A549 (cell line): ENCODE results near the gene ALDH2. TPM values are rescaled to one million over a fixed set of nuclear protein-coding genes. Genes with fewer than 3 reads are reported as not detected.

ENCODE experiments used
- ATAC-seq, 2 experiments: fragments of 200-7000 bp in 1 of 2; fragments of >200 bp in 1 of 2; cut with Nextera tagmentation in 1 of 2; cut with Tn5 transposase in 1 of 2; 3 replicates each; pipeline versions ENCODE4 v1.8.0 to v1.9.1; 2018 to 2020; ENCODE audit warnings: mild to moderate bottlenecking in 1 of 2, moderate library complexity in 1 of 2
- CTCF ChIA-PET: fragments of 300-600 bp; sonication (Branson Sonifier 250); formaldehyde crosslinking; extraction: SDS; loops from one replicate; lab custom pipeline; 2021; ENCODE audit warnings: antibody characterized with exemption, inconsistent platforms; lab: Yijun Ruan, JAX
- POLR2A ChIA-PET: fragments of 350-600 bp; formaldehyde crosslinking; extraction: SDS; loops from one replicate; lab custom pipeline; 2021; ENCODE audit warnings: antibody characterized with exemption, inconsistent platforms; lab: Yijun Ruan, JAX
- DNase-seq, 2 experiments: peaks; one replicate each; pipeline versions ENCODE4 v3.0.0 to v3.0.0-alpha.2; 2011 to 2016; ENCODE audit warnings: low read depth in 1 of 2, low spot score in 1 of 2
- FAIRE-seq: peaks from 2 replicates; lab custom pipeline; 2011; peaks lifted over from hg19 to GRCh38; lab: Jason Lieb, UNC
- H3K27ac ChIP-seq, 2 experiments: fragments of >200 bp; sonication (Bioruptor Twin); formaldehyde crosslinking; 3 replicates each; pipeline ENCODE4 v1.5.1; 2016 to 2017
- H3K4me1 ChIP-seq: fragments of >200 bp; sonication (Bioruptor Twin); formaldehyde crosslinking; 3 replicates; pipeline ENCODE4 v1.6.1; 2016
- H3K4me2 ChIP-seq: fragments of >200 bp; sonication (Bioruptor Twin); formaldehyde crosslinking; 3 replicates; pipeline ENCODE4 v1.6.1; 2016
- H3K4me3 ChIP-seq: fragments of >200 bp; sonication (Bioruptor Twin); formaldehyde crosslinking; 3 replicates; pipeline ENCODE4 v1.5.1; 2016
- H3K9me3 ChIP-seq: fragments of >200 bp; sonication (Bioruptor Twin); formaldehyde crosslinking; 3 replicates; pipeline ENCODE4 v1.6.1; 2016
- CBX8 ChIP-seq: fragments of 200-600 bp; sonication (generic); IDR thresholded peaks from 2 replicates; pipeline ENCODE4 v1.6.1; 2016
- CEBPB ChIP-seq, 2 experiments: fragments of >200 bp in 1 of 2; sonication (Bioruptor Twin) in 1 of 2; formaldehyde crosslinking in 1 of 2; IDR thresholded peaks; 2 replicates each; pipeline ENCODE4 v1.6.1; 2012 to 2016
- CHD2 ChIP-seq: fragments of 150-350 bp; IDR thresholded peaks from 2 replicates; pipeline ENCODE4 v1.6.1; 2014; ENCODE audit warnings: low read length; ENCODE audit not compliant: partially characterized antibody
- CHD4 ChIP-seq: fragments of 200-600 bp; sonication (generic); IDR thresholded peaks from 2 replicates; pipeline ENCODE4 v1.6.1; 2016; ENCODE audit warnings: antibody characterized with exemption, mild to moderate bottlenecking, borderline replicate concordance
- FOSB ChIP-seq: fragments of 250-450 bp; sonication (Bioruptor Pico); IDR thresholded peaks from 2 replicates; pipeline ENCODE4 v1.5.0; 2020; ENCODE audit warnings: mild to moderate bottlenecking, moderate library complexity
- FOXS1 ChIP-seq: fragments of 250-450 bp; sonication (Bioruptor Pico); IDR thresholded peaks from 2 replicates; pipeline ENCODE4 v1.5.0; 2020; ENCODE audit warnings: mild to moderate bottlenecking, moderate library complexity
- HDAC2 ChIP-seq: fragments of 200-600 bp; sonication (generic); IDR thresholded peaks from 2 replicates; pipeline ENCODE4 v1.6.1; 2016
- HOXB13 ChIP-seq: fragments of 250-450 bp; sonication (Bioruptor Pico); IDR thresholded peaks from 2 replicates; pipeline ENCODE4 v1.5.0; 2020; ENCODE audit warnings: low read depth, mild to moderate bottlenecking, moderate library complexity
- KDM5A ChIP-seq: fragments of 200-600 bp; sonication (generic); IDR thresholded peaks from 2 replicates; pipeline ENCODE4 v1.6.1; 2016; ENCODE audit warnings: antibody characterized with exemption, mild to moderate bottlenecking
- MAZ ChIP-seq: fragments of 150-350 bp; IDR thresholded peaks from 2 replicates; pipeline ENCODE4 v1.6.1; 2014; ENCODE audit warnings: antibody characterized with exemption, low read depth, low read length, borderline replicate concordance
- MYC ChIP-seq: IDR thresholded peaks from 2 replicates; pipeline ENCODE4 v1.6.1; 2012; ENCODE audit warnings: mild to moderate bottlenecking, inconsistent platforms, low read length, improper control_type of control experiment, borderline replicate concordance
- NPAS2 ChIP-seq: fragments of 250-450 bp; sonication (Bioruptor Pico); IDR thresholded peaks from 2 replicates; pipeline ENCODE4 v1.8.0; 2022; ENCODE audit warnings: mild to moderate bottlenecking, moderate library complexity, borderline replicate concordance
- PHF8 ChIP-seq: fragments of 200-600 bp; sonication (generic); IDR thresholded peaks from 2 replicates; pipeline ENCODE4 v1.6.1; 2016; ENCODE audit warnings: low read depth, mild to moderate bottlenecking, antibody characterized with exemption, moderate library complexity, borderline replicate concordance
- POLR2AphosphoS2 ChIP-seq: conservative IDR thresholded peaks from 2 replicates; pipeline ENCODE4 v1.6.1; 2012; ENCODE audit warnings: low read length, improper control_type of control experiment, inconsistent platforms
- RARB ChIP-seq: fragments of 250-450 bp; sonication (Bioruptor Pico); IDR thresholded peaks from 2 replicates; pipeline ENCODE4 v1.8.0; 2021; ENCODE audit warnings: mild to moderate bottlenecking, moderate library complexity
- RFX5 ChIP-seq: fragments of 450-650 bp; IDR thresholded peaks from 2 replicates; pipeline ENCODE4 v1.7.1; 2014; ENCODE audit warnings: antibody characterized with exemption, mild to moderate bottlenecking, moderate library complexity
- RNF2 ChIP-seq: fragments of 200-600 bp; sonication (generic); IDR thresholded peaks from 2 replicates; pipeline ENCODE4 v1.6.1; 2016; ENCODE audit warnings: low read depth, mild to moderate bottlenecking, antibody characterized with exemption, moderate library complexity, borderline replicate concordance
- WGBS: methylation state at CpG from one replicate; pipeline ENCODE4 v1.1.6; 2017; ENCODE audit errors: missing lambda C conversion rate; 5-methylcytosine and 5-hydroxymethylcytosine counted together
- polyA plus RNA-seq, 4 experiments: library from polyadenylated mRNA; depleted of rRNA in 3 of 4; stranded (reverse); fragments of >200 nt; fragmentation: RNase III in 1 of 4; extraction: RNeasy Plus Mini Kit Qiagen cat#74134 plus additional on column Dnase treatment in 1 of 4; gene quantifications; 2 replicates in 3 of 4; 3 replicates in 1 of 4; pipeline ENCODE4 v1.2.3, GENCODE V29; 2011 to 2017
- TF ChIP-seq, protein P1 (sequence below): fragments of 250-450 bp; sonication (Bioruptor Pico); IDR thresholded peaks from 2 replicates; pipeline ENCODE4 v1.5.0; 2021; ENCODE audit warnings: mild to moderate bottlenecking, moderate library complexity, borderline replicate concordance
- TF ChIP-seq, protein P2 (sequence below): fragments of >200 bp; sonication (Bioruptor Twin); formaldehyde crosslinking; IDR thresholded peaks from 3 replicates; pipeline ENCODE4 v1.5.1; 2016
- TF ChIP-seq, protein P3 (sequence below): fragments of 450-650 bp; IDR thresholded peaks from 2 replicates; pipeline ENCODE4 v1.6.1; 2014; ENCODE audit warnings: antibody characterized with exemption
- TF ChIP-seq, protein P4 (sequence below): fragments of >200 bp; sonication (Bioruptor Twin); formaldehyde crosslinking; IDR thresholded peaks from 3 replicates; pipeline ENCODE4 v1.6.1; 2016

The ALDH2 gene
- polyA plus RNA-seq, 2 of the 4 experiments (the other 2 are of a cell fraction) = 97.5 to 123 TPM

DNA sequence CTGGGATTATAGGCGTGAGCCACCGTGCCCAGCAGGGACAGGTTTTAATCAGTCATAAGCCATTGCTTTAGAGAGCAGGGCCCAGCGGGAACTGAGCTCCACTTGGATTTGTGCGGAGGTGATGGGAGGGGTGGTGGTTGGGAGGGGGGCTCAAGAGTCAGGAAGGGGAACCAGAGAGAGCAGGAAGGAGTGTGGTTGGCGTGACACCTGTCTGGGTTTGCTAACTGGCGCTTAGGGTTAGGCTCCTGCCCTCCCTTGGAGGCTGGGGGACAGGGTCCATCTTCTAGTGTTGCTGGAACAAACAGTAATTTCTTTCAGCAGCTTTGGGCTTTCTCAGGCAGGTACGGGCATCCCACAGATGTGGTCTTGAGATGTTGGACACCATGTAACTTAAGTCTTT, 7.5 kb upstream of the ALDH2 start (continued):
- TF ChIP-seq, protein P1, sequence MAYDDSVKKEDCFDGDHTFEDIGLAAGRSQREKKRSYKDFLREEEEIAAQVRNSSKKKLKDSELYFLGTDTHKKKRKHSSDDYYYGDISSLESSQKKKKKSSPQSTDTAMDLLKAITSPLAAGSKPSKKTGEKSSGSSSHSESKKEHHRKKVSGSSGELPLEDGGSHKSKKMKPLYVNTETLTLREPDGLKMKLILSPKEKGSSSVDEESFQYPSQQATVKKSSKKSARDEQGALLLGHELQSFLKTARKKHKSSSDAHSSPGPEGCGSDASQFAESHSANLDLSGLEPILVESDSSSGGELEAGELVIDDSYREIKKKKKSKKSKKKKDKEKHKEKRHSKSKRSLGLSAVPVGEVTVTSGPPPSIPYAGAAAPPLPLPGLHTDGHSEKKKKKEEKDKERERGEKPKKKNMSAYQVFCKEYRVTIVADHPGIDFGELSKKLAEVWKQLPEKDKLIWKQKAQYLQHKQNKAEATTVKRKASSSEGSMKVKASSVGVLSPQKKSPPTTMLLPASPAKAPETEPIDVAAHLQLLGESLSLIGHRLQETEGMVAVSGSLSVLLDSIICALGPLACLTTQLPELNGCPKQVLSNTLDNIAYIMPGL = no peak
- TF ChIP-seq, protein P2, sequence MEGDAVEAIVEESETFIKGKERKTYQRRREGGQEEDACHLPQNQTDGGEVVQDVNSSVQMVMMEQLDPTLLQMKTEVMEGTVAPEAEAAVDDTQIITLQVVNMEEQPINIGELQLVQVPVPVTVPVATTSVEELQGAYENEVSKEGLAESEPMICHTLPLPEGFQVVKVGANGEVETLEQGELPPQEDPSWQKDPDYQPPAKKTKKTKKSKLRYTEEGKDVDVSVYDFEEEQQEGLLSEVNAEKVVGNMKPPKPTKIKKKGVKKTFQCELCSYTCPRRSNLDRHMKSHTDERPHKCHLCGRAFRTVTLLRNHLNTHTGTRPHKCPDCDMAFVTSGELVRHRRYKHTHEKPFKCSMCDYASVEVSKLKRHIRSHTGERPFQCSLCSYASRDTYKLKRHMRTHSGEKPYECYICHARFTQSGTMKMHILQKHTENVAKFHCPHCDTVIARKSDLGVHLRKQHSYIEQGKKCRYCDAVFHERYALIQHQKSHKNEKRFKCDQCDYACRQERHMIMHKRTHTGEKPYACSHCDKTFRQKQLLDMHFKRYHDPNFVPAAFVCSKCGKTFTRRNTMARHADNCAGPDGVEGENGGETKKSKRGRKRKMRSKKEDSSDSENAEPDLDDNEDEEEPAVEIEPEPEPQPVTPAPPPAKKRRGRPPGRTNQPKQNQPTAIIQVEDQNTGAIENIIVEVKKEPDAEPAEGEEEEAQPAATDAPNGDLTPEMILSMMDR = no peak
- TF ChIP-seq POLR2AphosphoS2 = no peak
- no peak for TF ChIP-seq PHF8

DNA sequence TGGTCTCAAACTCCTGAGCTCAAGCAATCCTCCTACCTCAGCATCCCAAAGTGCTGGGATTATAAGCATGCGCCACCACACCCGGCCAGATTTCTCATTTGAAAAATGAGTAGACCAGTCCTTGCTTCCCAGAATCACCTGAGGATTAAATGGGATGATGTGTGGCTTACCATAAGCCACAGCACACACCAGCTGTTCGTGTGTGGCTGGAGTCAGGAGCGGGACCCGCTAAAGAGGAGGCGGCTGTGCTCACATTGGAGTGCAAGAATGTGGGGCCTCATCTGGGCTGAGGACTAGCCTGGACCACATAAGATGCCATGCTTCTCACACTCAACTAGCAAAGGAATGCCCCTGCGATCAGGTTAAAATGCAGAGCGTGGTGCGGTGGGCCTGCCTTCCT, 6.7 kb upstream of the ALDH2 start:
- no peak for FAIRE-seq
- POLR2A ChIA-PET = no interaction called here
- no peaks in the 10 kb centered on the region for H3K9me3 ChIP-seq
- H3K4me1 ChIP-seq = no peaks in the 10 kb centered on the region
- H3K4me2 ChIP-seq = no peak overlapping the region
- ATAC-seq = no peak
- H3K4me3 ChIP-seq = no peak overlapping the region
- CTCF ChIA-PET = interaction anchor here (0.7 to 12.9 kb wide), 2 partner anchors 47 to 53 kb away, joined by 3 to 150 read pairs; no protein-coding TSS in a partner anchor
- H3K27ac ChIP-seq = no peak overlapping the region
- TF ChIP-seq, protein P3, sequence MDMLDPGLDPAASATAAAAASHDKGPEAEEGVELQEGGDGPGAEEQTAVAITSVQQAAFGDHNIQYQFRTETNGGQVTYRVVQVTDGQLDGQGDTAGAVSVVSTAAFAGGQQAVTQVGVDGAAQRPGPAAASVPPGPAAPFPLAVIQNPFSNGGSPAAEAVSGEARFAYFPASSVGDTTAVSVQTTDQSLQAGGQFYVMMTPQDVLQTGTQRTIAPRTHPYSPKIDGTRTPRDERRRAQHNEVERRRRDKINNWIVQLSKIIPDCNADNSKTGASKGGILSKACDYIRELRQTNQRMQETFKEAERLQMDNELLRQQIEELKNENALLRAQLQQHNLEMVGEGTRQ = no peak
- no peak for DNase-seq
- WGBS = 93% methylated on average over 7 of the region's 9 CpGs

DNA sequence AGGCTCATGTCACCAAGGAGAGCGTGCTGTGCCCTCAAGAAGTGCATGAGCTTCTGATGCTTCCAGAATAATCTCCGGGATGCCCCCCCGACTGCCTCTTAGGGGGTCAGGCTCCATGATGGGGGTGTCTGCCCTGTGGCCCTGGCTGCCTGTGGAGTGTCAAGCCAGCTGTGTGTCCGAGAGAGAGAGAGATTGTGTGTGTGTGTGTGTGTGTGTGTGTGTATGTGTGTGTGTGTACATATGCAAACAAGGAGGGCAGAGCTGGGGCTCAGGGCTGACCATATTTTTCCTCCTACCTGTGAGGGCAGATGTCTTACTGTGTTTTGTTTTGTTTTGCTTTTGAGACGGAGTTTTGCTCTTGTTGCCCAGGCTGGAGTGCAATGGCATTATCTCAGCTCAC, 5.6 kb upstream of the ALDH2 start:
- FAIRE-seq = no peak

More for the DNA sequence above, 5.6 kb upstream of the ALDH2 start:
- Histone ChIP-seq H3K9me3 (no peaks in the 10 kb centered on the region), H3K4me1 (peaks cover 2% of the 10 kb centered on the region; the same call in 1 of the 3 replicates), H3K4me2 (no peak overlapping the region), H3K27ac (no peak overlapping the region), H3K4me3 (no peak overlapping the region)
- ATAC-seq (no peak), DNase-seq (no peak)
- ChIA-PET CTCF (interaction anchor here (0.7 to 12.9 kb wide), 3 partner anchors 8 to 52 kb away, joined by 3 to 150 read pairs (median 31); no protein-coding TSS in a partner anchor), POLR2A (interaction anchor here (0.6 kb wide), 3 partner anchors 76 to 138 kb away, joined by 3 to 6 read pairs (median 5); partner anchors contain the start of gene BRAP)
- 80% methylated on average over 5 of the region's 5 CpGs for WGBS
- TF ChIP-seq FOSB = no peak
- TF ChIP-seq, protein P4, sequence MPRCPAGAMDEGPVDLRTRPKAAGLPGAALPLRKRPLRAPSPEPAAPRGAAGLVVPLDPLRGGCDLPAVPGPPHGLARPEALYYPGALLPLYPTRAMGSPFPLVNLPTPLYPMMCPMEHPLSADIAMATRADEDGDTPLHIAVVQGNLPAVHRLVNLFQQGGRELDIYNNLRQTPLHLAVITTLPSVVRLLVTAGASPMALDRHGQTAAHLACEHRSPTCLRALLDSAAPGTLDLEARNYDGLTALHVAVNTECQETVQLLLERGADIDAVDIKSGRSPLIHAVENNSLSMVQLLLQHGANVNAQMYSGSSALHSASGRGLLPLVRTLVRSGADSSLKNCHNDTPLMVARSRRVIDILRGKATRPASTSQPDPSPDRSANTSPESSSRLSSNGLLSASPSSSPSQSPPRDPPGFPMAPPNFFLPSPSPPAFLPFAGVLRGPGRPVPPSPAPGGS = no peak
- no peak for TF ChIP-seq MYC
- no peak for TF ChIP-seq KDM5A
- TF ChIP-seq CHD4 = no peak
- TF ChIP-seq, protein P1 = no peak
- no peak for TF ChIP-seq HDAC2
- no peak for TF ChIP-seq RNF2
- TF ChIP-seq CBX8 = no peak
- TF ChIP-seq HOXB13 (CRISPR knock-in tag) = no peak
- TF ChIP-seq NPAS2 (CRISPR knock-in tag) = no peak
- TF ChIP-seq MAZ = no peak
- TF ChIP-seq RARB (CRISPR knock-in tag) = no peak
- TF ChIP-seq, protein P3 = no peak
- TF ChIP-seq FOXS1 (CRISPR knock-in tag) = no peak
- no peak for TF ChIP-seq CEBPB (IDR thresholded peaks at IDR 0.05)
- TF ChIP-seq RFX5 = no peak
- TF ChIP-seq, protein P2 = no peak
- no peak for TF ChIP-seq CHD2
- TF ChIP-seq, all 56 proteins: peak for 0
